GM13976 (cell line): ENCODE results near the gene LIMS1.
"Not testable (repeated sequence)": the region's sequence is repeated elsewhere in the genome, so short reads cannot be mapped to it uniquely, and the experiment has no call there.

Experiments
- DNase-seq: peaks from one replicate; pipeline ENCODE4 v3.0.0; 2012; ENCODE audit warnings: low spot score
- in situ Hi-C: fragments of 300-500 bp; cut with MboI; formaldehyde crosslinking; loops from one replicate; pipeline ENCODE4 v1.12.0; 2022; ENCODE audit warnings: low sequenced_read_pairs, mixed read lengths, inconsistent platforms; ENCODE audit not compliant: unreplicated experiment
- TF ChIP-seq, protein P1 (sequence below): IDR thresholded peaks from 2 replicates; pipeline ENCODE4 v1.5.1; 2012; ENCODE audit warnings: borderline replicate concordance, mild to moderate bottlenecking; ENCODE audit not compliant: insufficient read depth; ENCODE audit errors: extremely low read depth, missing control alignments, control extremely low read depth

LIMS1 gene

DNA sequence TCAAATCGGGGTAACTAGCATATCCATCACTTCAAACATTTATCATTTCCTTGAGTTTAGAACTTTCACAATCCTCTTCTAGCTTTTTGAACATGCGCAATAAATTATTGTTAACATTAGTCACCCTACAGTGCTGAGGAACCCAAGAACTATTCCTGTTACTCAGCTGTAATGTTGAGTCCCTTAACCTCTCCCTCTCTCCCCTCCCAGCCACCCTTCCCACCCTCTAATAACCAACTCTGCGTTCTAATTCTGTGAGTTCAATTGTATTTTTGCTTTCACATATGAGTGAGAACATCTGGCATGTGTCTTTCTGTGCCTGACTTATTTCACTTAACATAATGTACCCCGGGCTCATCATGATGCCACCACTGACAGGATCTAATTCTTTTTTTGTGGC lies 106.5 kb downstream of the LIMS1 start:
- DNase-seq = no peak
- in situ Hi-C loops = no loop called here
- TF ChIP-seq, protein P1, sequence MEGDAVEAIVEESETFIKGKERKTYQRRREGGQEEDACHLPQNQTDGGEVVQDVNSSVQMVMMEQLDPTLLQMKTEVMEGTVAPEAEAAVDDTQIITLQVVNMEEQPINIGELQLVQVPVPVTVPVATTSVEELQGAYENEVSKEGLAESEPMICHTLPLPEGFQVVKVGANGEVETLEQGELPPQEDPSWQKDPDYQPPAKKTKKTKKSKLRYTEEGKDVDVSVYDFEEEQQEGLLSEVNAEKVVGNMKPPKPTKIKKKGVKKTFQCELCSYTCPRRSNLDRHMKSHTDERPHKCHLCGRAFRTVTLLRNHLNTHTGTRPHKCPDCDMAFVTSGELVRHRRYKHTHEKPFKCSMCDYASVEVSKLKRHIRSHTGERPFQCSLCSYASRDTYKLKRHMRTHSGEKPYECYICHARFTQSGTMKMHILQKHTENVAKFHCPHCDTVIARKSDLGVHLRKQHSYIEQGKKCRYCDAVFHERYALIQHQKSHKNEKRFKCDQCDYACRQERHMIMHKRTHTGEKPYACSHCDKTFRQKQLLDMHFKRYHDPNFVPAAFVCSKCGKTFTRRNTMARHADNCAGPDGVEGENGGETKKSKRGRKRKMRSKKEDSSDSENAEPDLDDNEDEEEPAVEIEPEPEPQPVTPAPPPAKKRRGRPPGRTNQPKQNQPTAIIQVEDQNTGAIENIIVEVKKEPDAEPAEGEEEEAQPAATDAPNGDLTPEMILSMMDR = no peak

DNA sequence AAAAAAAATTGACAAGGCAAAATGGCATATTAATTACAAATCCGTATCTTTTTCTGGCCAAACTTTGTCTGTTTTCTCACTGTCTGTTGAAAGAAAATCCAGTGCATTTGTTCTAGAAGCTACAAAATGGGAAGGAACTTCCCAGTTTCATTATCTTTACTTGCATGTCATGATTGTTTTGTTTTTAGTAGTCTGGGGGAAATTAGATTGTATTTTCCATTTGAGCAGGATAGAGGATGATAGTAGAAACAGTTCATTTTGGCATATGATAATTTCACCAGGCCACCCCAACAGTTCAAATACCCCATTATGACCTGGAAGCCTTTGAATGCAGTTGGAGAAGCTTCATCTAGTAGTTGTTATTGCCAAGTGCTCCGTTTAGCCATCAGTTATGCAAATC lies 107.5 kb downstream of the LIMS1 start:
- in situ Hi-C loops = no loop called here
- DNase-seq = no peak
- TF ChIP-seq, protein P1 = no peak

DNA sequence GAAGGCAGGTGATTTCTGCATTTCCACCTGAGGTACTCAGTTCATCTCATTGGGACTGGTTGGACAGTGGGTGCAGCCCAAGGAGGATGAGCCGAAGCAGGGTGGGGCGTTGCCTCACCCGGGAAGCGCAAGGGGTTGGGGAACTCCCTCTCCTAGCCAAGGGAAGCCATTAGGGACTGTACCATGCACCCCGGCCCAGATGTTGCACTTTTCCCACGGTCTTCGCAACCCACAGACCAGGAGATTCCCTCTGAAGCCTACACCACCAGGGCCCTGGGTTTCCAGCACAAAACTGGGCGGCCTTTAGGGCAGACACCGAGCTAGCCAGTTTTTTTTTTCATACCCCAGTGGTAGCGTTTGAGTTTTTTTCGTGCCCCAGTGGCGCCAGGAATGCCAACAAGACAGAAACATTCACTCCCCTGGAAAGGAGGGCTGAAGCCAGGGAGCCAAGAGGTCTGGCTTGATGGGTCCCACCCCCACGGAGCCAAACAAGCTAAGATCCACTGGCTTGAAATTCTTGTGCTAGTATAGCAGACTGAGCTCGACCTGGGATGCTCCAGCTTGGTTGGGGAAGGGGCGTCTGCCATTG lies 109.1 kb downstream of the LIMS1 start:
- DNase-seq = no peak
- TF ChIP-seq, protein P1 = no peak
- in situ Hi-C loops = no loop called here

DNA sequence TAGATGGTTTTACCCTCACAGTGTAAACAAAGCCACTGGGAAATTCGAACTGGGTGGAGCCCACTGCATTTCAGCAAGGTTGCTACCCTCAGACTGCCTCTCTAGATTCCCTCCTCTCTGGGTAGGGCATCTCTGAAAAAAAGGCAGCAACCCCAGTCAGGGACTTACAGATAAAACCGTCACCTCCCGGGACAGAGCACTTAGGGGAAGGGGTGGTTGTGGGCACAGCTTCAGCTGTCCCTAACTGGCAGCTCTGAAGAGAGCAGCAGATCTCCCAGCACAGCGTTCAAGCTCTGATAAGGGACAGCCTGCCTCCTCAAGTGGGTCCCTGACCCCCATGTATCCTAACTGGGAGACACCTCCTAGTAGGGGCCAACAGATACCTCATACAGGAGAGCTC lies 109.6 kb downstream of the LIMS1 start:
- not testable (repeated sequence) for DNase-seq

DNA sequence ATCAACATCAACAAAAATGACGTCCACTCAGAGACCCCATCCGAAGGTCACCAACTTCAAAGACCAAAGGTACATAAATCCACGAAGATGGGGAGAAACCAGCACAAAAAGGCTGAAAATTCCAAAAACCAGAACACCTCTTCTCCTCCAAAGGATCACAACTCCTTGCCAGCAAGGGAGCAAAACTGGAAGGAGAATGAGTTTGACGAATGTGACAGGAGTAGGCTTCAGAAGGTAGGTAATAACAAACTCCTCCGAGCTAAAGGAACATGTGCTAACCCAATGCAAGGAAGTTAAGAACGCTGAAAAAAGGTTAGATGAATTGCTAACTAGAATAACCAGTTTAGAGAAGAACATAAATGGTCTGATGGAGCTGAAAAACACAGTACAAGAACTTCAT lies 110.2 kb downstream of the LIMS1 start:
- DNase-seq, in situ Hi-C loops: not testable (repeated sequence)

More for the DNA sequence above, 109.6 kb downstream of the LIMS1 start:
- in situ Hi-C loops = not testable (repeated sequence)

DNA sequence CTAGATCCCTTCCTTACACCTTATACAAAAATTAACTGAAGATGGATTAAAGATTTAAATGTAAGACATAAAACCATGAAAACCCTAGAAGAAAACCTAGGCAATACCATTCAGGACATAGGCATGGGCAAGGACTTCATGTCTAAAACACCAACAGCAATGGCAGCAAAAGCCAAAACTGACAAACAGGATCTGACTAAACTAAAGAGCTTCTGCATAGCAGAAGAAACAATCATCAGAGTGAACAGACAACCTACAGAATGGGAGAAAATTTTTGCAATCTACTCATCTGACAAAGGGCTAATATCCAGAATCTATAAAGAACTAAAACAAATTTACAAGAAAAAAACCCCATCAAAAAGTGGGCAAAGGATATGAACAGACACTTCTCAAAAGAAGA lies 114.5 kb downstream of the LIMS1 start:
- DNase-seq, in situ Hi-C loops: not testable (repeated sequence)

DNA sequence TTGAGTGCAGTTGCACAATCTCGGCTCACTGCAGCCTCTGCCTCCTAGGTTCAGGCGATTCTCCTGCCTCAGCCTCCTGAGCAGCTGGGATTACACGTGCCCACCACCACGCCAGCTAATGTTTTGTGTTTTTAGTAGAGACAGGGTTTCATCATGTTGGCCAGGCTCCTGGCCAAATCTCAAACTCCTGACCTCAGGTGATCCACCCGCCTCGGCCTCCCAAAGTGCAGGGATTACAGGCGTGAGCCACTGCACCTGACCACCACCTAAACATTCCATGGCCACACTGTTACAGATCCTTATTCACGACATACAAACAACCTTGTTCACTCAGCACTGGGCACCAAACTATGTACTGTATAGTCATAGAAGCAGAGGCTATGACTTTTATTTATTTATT lies 116.2 kb downstream of the LIMS1 start:
- in situ Hi-C loops, DNase-seq: not testable (repeated sequence)

DNA sequence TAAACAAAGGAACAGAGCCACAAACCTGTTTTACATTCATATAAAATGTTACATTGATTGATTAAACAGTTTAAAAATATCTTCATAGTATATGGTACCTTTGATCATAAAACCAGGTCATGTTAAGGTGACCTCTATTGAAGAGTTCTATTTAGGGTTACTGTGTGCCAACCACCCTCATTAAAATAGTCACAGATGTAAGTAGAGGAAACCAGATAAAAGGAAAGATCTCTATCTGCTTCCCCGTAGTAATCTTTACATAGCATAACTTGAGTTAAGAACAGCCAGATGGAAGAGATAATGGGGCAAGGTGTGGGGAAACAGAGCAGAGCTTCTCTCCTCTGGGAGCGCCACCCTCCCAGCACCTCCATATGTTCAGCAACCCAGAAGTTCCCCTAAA lies 117.2 kb downstream of the LIMS1 start:
- in situ Hi-C loops, DNase-seq: not testable (repeated sequence)

DNA sequence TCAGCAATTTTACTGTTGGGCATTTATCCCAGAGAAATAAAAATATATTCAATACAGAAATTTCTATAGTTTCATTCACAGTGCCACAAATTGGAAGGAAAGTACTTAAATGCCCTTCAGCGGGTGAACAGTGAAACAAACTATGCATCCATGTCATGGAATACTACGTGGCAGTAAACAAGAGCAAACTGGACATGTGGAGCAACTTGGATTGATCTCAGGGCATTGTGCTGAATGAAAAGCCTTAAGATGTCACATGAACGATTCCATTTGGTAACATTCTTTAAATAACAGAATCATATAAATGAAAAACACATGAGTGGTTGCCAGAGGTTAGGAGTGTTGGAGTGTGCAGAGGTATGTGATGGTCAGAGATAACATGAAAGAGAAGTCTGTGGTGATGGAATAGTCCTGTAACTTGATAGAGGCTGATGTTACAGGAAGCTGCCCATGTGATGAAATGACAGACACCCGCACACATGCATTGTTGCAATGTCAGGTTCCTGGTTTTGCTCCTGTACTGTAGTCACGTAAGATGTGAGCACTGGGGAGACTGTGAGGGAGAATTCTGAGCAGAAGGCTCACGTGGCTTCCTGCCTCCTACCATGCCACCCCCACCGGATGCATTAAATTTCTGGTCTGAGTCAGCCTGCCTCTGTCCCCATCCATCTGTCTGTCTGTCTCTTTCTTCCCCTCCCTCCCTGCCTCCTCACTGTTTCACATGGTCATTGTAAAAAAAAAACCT lies 118.1 kb downstream of the LIMS1 start:
- in situ Hi-C loops, DNase-seq: not testable (repeated sequence)

DNA sequence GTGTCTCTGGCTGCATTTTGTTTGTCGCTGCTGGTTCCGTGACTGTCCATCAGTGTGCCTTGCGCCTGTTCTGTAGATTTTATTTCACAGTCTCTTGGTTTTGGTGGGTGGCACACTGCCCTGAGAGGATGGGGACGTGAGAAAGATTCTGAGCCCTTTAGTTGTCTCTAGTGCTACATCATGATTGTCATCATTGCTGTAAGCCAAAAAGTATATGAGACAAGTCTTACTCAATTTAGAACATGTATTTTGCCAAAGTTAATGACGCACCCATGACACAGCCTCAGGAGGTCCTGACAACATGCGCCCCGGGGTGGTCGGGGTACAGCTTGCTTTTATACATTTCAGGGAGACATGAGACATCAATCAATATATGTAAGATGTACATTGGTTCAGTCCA lies 119.2 kb downstream of the LIMS1 start:
- in situ Hi-C loops, DNase-seq: not testable (repeated sequence)

DNA sequence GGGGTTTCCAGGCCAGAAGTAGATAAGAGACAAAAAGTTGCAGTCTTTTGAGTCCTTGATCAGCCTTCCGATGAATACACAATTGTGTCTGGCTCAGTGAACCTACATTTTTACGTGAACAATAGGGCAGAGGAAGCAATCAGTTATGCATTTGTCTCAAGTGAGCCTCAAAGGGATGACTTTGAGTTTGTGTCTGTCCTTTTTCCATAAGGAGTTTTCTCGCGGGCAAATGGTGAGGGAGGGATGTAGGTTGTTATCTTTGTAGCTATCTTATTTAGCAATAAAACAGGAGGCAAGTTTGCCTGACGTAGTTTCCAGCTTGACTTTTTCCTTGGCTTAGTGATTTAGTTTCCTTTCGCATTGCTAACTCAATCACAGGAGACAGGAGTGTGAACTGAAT lies 119.6 kb downstream of the LIMS1 start:
- in situ Hi-C loops, DNase-seq: not testable (repeated sequence)

DNA sequence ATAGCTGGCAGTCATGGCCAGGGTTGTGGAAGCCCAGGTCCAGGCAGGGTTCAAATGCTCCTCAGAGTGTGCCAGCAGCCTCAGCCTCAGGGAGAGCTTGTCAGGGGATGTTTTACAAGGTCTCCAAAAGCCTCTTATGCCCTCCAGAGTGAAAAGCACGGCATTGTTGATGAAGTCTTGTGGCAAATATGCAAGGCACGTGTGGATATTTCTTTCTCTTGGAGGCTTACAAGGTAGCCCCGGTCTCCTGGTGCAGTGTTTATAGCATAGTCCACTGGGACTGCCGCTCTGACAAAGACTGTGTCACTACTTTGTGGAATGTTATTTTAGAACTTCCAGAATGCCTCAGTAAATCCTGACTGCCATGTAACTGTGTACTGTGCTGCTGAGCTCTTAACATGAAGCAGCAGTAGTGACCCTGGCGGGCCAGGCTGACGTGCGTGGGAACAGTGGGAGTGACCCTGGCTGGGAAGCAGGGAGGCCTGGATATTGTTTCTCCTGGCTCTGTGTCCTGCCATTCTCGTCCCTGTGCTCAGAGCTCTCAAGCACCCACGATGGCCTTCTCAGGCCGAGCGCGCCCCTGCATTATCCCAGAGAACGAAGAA lies 120.4 kb downstream of the LIMS1 start:
- DNase-seq, in situ Hi-C loops: not testable (repeated sequence)

DNA sequence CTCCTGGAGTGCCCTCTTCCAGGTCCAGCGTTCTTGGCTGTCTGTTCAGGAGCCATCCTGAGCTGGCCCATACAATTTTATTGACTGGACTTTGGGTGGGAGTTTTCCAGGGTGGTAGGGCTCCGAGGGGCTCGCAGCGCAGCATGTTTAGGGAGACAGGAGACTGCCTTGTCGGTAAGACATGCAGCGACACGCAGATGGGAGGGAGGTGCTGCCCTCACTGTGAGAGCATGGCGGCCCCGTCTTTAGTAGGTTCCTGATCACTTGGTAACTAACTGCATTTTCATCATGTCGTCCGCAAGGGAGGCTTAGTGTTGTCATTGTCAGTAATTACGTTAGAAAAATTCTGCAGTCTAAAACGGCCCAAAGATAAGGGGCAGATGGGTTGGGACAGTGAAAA lies 121.0 kb downstream of the LIMS1 start:
- in situ Hi-C loops, DNase-seq: not testable (repeated sequence)

DNA sequence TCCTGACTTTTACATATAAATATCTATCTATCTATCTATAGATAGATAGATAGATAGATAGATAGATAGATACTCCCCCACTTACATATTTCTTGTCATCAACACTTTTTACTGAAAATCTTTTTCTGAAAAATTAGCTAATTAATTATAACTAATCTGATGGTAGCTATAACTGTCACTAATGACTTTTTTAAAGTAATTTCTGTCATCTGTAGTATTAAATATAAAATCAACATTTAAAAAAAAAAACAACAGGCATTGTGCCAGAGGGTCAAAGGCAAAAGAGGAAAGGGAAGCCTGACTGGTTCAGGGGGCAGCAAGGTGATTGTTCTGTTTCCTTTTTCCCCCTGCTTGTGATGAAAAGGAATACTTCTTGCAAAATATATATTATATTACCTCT lies 122.0 kb downstream of the LIMS1 start:
- in situ Hi-C loops, DNase-seq: not testable (repeated sequence)

DNA sequence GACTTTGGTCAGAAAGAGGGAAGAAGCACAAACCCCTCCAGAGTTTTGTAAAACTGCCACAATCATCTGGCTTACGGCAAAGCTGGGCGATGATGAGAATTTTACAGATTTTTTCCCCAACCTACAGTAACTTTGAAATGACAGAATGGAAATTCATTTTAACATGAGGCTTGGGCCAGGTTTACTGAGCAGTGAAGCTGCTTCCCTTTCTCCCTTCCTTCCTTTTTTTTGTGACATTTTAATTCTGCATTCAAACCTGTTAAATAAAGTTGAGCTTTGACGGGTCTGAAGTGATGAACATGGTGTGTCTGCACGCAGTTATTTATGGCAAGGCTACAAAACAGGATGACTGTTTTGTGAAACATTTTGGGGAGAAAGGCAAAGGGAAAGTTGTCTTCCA lies 123.2 kb downstream of the LIMS1 start:
- DNase-seq, in situ Hi-C loops: not testable (repeated sequence)
